Neuronal stem cell (in vitro differentiated cells): ENCODE results near the gene ADGRF5.

Source experiments
- DNase-seq: peaks from one replicate; pipeline ENCODE4 v3.0.0-alpha.2; 2013; ENCODE audit warnings: low spot score
- H2AFZ ChIP-seq: one replicate; pipeline ENCODE4 v1.6.1; 2013; ENCODE audit warnings: mild to moderate bottlenecking, low read length, inconsistent platforms
- H2AK5ac ChIP-seq: 2 replicates; pipeline ENCODE4 v1.6.1; 2013; ENCODE audit warnings: low read depth, mild to moderate bottlenecking, inconsistent platforms, low read length, moderate library complexity, mixed read lengths
- H2BK120ac ChIP-seq: 2 replicates; pipeline ENCODE4 v1.6.1; 2013; ENCODE audit warnings: low read depth, mild to moderate bottlenecking, inconsistent platforms, low read length, moderate library complexity, mixed read lengths
- H2BK12ac ChIP-seq: one replicate; pipeline ENCODE4 v1.6.1; 2013; ENCODE audit warnings: low read length, inconsistent platforms
- H2BK15ac ChIP-seq: 2 replicates; pipeline ENCODE4 v1.6.1; 2013; ENCODE audit warnings: mild to moderate bottlenecking, low read length, inconsistent platforms, mixed read lengths
- H2BK5ac ChIP-seq: one replicate; pipeline ENCODE4 v1.6.1; 2013; ENCODE audit warnings: inconsistent platforms, mild to moderate bottlenecking, low read length, moderate library complexity
- H3K14ac ChIP-seq: one replicate; pipeline ENCODE4 v1.6.1; 2013; ENCODE audit warnings: low read length, inconsistent platforms
- H3K18ac ChIP-seq: 2 replicates; pipeline ENCODE4 v1.6.1; 2013; ENCODE audit warnings: low read length, inconsistent platforms
- H3K23ac ChIP-seq: 2 replicates; pipeline ENCODE4 v1.6.1; 2013; ENCODE audit warnings: low read depth, mild to moderate bottlenecking, mixed read lengths, low read length, inconsistent platforms; ENCODE audit not compliant: poor library complexity
- H3K27ac ChIP-seq: replicated peaks from 3 replicates; pipeline ENCODE4 v1.5.1; 2013; ENCODE audit warnings: low read length, inconsistent platforms
- H3K27me3 ChIP-seq, 3 experiments: 2 replicates each; pipeline ENCODE4 v1.6.1; 2013; ENCODE audit warnings: low read length in 3 of 3, mild to moderate bottlenecking in 2 of 3, inconsistent platforms in 1 of 3, low read depth in 1 of 3, mixed read lengths in 1 of 3, moderate library complexity in 1 of 3; ENCODE audit not compliant: control insufficient read depth in 3 of 3, insufficient read depth in 3 of 3
- H3K36me3 ChIP-seq, 2 donors: replicated peaks in 1 of 2; 2 replicates each; pipeline ENCODE4 v1.6.1; 2013; ENCODE audit warnings: low read length in 2 of 2; ENCODE audit not compliant: control insufficient read depth in 2 of 2, insufficient read depth in 2 of 2
- H3K4ac ChIP-seq: 2 replicates; pipeline ENCODE4 v1.6.1; 2013; ENCODE audit warnings: inconsistent platforms, mild to moderate bottlenecking, low read length, moderate library complexity
- H3K4me1 ChIP-seq, 2 donors: 1 replicate in 1 of 2; 2 replicates in 1 of 2; pipeline ENCODE4 v1.6.1; 2013; ENCODE audit warnings: low read length in 2 of 2, low read depth in 1 of 2; ENCODE audit not compliant: control insufficient read depth in 2 of 2, insufficient read depth in 1 of 2
- H3K4me2 ChIP-seq: one replicate; pipeline ENCODE4 v1.6.1; 2013; ENCODE audit warnings: mild to moderate bottlenecking, low read length, inconsistent platforms; ENCODE audit not compliant: insufficient read depth, poor library complexity, severe bottlenecking
- H3K4me3 ChIP-seq, 2 donors: 2 replicates each; pipeline ENCODE4 v1.5.1; 2013; ENCODE audit warnings: low read length in 2 of 2, mild to moderate bottlenecking in 2 of 2, inconsistent platforms in 1 of 2, moderate library complexity in 1 of 2
- H3K79me1 ChIP-seq: one replicate; pipeline ENCODE4 v1.6.1; 2013; ENCODE audit warnings: low read depth, mild to moderate bottlenecking, inconsistent platforms, low read length, moderate library complexity
- H3K9ac ChIP-seq: one replicate; pipeline ENCODE4 v1.6.1; 2013; ENCODE audit warnings: mild to moderate bottlenecking, low read depth, low read length, inconsistent platforms; ENCODE audit not compliant: poor library complexity
- H3K9me3 ChIP-seq, 2 donors: replicated peaks in 1 of 2; 2 replicates each; pipeline versions ENCODE3 to v1.6.1; 2013; ENCODE audit warnings: low read length in 2 of 2, mild to moderate bottlenecking in 2 of 2, inconsistent platforms in 1 of 2, low read depth in 1 of 2, mixed read lengths in 1 of 2, moderate library complexity in 1 of 2; ENCODE audit not compliant: control insufficient read depth in 2 of 2, insufficient read depth in 1 of 2
- H4K8ac ChIP-seq: one replicate; pipeline ENCODE4 v1.6.1; 2013; ENCODE audit warnings: low read depth, mild to moderate bottlenecking, inconsistent platforms, low read length, moderate library complexity
- H4K91ac ChIP-seq: one replicate; pipeline ENCODE4 v1.6.1; 2013; ENCODE audit warnings: low read length, low read depth, mild to moderate bottlenecking, inconsistent platforms; ENCODE audit not compliant: poor library complexity
- WGBS, 2 donors: extraction: QIAGEN DNeasy Blood & Tissue Kit; methylation state at CpG; one replicate each; pipeline ENCODE4 v1.1.7; 2013; ENCODE audit warnings: missing lambda C conversion rate in 2 of 2, mixed read lengths in 1 of 2; ENCODE audit not compliant: insufficient read length in 2 of 2, insufficient replicate concordance in 1 of 2; ENCODE audit errors: extremely low coverage in 2 of 2; 5-methylcytosine and 5-hydroxymethylcytosine counted together

Gene ADGRF5

GRCh38 chr6:46940433-46941226, 18.9 kb upstream of the ADGRF5 start:
- Histone ChIP-seq H2BK5ac (no peak overlapping the region), H2AK5ac (no peak overlapping the region), H3K27ac (no peak overlapping the region), H3K4ac (no peak overlapping the region), H3K18ac (no peak overlapping the region), H3K36me3 (no peaks in the 10 kb centered on the region), H2BK15ac (no peak overlapping the region), H3K9ac (no peak overlapping the region), H3K14ac (no peak overlapping the region), H3K9me3 (no peaks in the 10 kb centered on the region), H3K4me3 (no peak overlapping the region), H4K8ac (no peak overlapping the region), H3K4me2 (no peak overlapping the region), H3K23ac (no peak overlapping the region), H3K79me1 (no peaks in the 10 kb centered on the region), H2BK12ac (no peak overlapping the region), H2AFZ (no peak overlapping the region), H3K4me1 (peaks cover 0 to 2% of the 10 kb centered on the region in 2 donors), H4K91ac (no peak overlapping the region), H2BK120ac (no peak overlapping the region), H3K27me3 (peaks cover 0 to 2% (median 0%) of the 10 kb centered on the region in 3 experiments)
- no peak for DNase-seq
- no CpG with 5 or more reads among the region's 1 CpG for WGBS, 2 donors

GRCh38 chr6:46937642-46938041, 15.9 kb upstream of the ADGRF5 start:
- H3K4me2 ChIP-seq, result no peak overlapping the region
- H3K27ac ChIP-seq, result no peak overlapping the region
- no peak overlapping the region for H2BK5ac ChIP-seq
- H3K9ac ChIP-seq, result no peak overlapping the region
- H3K36me3 ChIP-seq, result no peaks in the 10 kb centered on the region
- no peak overlapping the region for H2BK15ac ChIP-seq
- H3K79me1 ChIP-seq, result no peaks in the 10 kb centered on the region
- H2AK5ac ChIP-seq, result no peak overlapping the region
- no peaks in the 10 kb centered on the region for H3K9me3 ChIP-seq
- no peak overlapping the region for H3K4me3 ChIP-seq
- no CpG with 5 or more reads among the region's 4 CpGs for WGBS, 2 donors
- H2BK12ac ChIP-seq, result no peak overlapping the region
- no peak overlapping the region for H3K23ac ChIP-seq
- no peak for DNase-seq
- H2BK120ac ChIP-seq, result no peak overlapping the region
- H3K14ac ChIP-seq, result no peak overlapping the region
- no peak overlapping the region for H3K18ac ChIP-seq
- H2AFZ ChIP-seq, result no peak overlapping the region
- H4K91ac ChIP-seq, result no peak overlapping the region
- peaks cover 0 to 3% of the 10 kb centered on the region in 2 donors for H3K4me1 ChIP-seq
- no peak overlapping the region for H4K8ac ChIP-seq
- H3K4ac ChIP-seq, result no peak overlapping the region
- H3K27me3 ChIP-seq, result peaks cover 0 to 2% (median 0%) of the 10 kb centered on the region in 3 experiments

GRCh38 chr6:46935687-46936086, 13.9 kb upstream of the ADGRF5 start:
- H2BK12ac ChIP-seq, result no peak overlapping the region
- H3K27ac ChIP-seq, result no peak overlapping the region
- H3K23ac ChIP-seq, result no peak overlapping the region
- no peaks in the 10 kb centered on the region for H3K9me3 ChIP-seq
- no peak overlapping the region for H4K8ac ChIP-seq
- no peak overlapping the region for H2BK120ac ChIP-seq
- no peak overlapping the region for H2BK5ac ChIP-seq
- no peak overlapping the region for H3K18ac ChIP-seq
- H3K79me1 ChIP-seq, result no peaks in the 10 kb centered on the region
- H3K27me3 ChIP-seq, result peaks cover 0 to 2% (median 0%) of the 10 kb centered on the region in 3 experiments
- no peak overlapping the region for H2AFZ ChIP-seq
- H3K4me3 ChIP-seq, result no peak overlapping the region
- H3K4me1 ChIP-seq, result peaks cover 0 to 2% of the 10 kb centered on the region in 2 donors
- no peak overlapping the region for H2AK5ac ChIP-seq
- no peak overlapping the region for H3K4me2 ChIP-seq
- DNase-seq, result no peak
- H2BK15ac ChIP-seq, result no peak overlapping the region
- H4K91ac ChIP-seq, result no peak overlapping the region
- WGBS, 2 donors, result no CpG with 5 or more reads among the region's 6 CpGs
- no peak overlapping the region for H3K4ac ChIP-seq
- H3K9ac ChIP-seq, result no peak overlapping the region
- no peaks in the 10 kb centered on the region for H3K36me3 ChIP-seq
- H3K14ac ChIP-seq, result no peak overlapping the region

- Histone ChIP-seq H3K4me2 (no peak overlapping the region), H2BK5ac (no peak overlapping the region), H3K4ac (no peak overlapping the region), H3K18ac (no peak overlapping the region), H3K4me3 (no peak overlapping the region), H3K27ac (no peak overlapping the region), H4K91ac (no peak overlapping the region), H3K14ac (no peak overlapping the region), H3K23ac (no peak overlapping the region), H2BK12ac (no peak overlapping the region), H2BK15ac (no peak overlapping the region), H3K4me1 (peaks cover 0 to 2% of the 10 kb centered on the region in 2 donors), H3K27me3 (peaks cover 0 to 2% (median 0%) of the 10 kb centered on the region in 3 experiments), H3K9me3 (no peaks in the 10 kb centered on the region), H3K9ac (no peak overlapping the region), H3K36me3 (no peaks in the 10 kb centered on the region), H3K79me1 (no peaks in the 10 kb centered on the region), H2AFZ (no peak overlapping the region), H2AK5ac (no peak overlapping the region), H2BK120ac (no peak overlapping the region), H4K8ac (no peak overlapping the region)
- DNase-seq, result no peak
- WGBS, 2 donors, result no CpG with 5 or more reads among the region's 5 CpGs
Measured at GRCh38 chr6:46933751-46934150, 12.0 kb upstream of the ADGRF5 start.
